HCT116 (cell line): ENCODE results near the gene IZUMO4.

ENCODE experiments used
- CTCF ChIP-seq, 3 experiments: fragments of 200-600 bp in 1 of 3; sonication (generic) in 1 of 3; IDR thresholded peaks in 2 of 3; conservative IDR thresholded peaks in 1 of 3; 2 replicates each; pipeline ENCODE4 v1.5.1; 2012 to 2017; ENCODE audit warnings: low read depth in 2 of 3, low read length in 2 of 3, antibody characterized with exemption in 1 of 3, borderline replicate concordance in 1 of 3, control low read depth in 1 of 3, mild to moderate bottlenecking in 1 of 3, mixed read lengths in 1 of 3, mixed run types in 1 of 3, moderate library complexity in 1 of 3; ENCODE audit not compliant: insufficient read depth in 1 of 3
- EZH2 ChIP-seq: fragments of 200-600 bp; sonication (generic); IDR thresholded peaks from 2 replicates; pipeline ENCODE4 v1.6.1; 2017; ENCODE audit warnings: antibody characterized with exemption, mixed run types
- POLR2A ChIP-seq: IDR thresholded peaks from 2 replicates; pipeline ENCODE4 v1.7.0; 2011; ENCODE audit warnings: borderline replicate concordance; ENCODE audit not compliant: insufficient read depth, insufficient read length; ENCODE audit errors: extremely low read depth
- POLR2AphosphoS5 ChIP-seq: IDR thresholded peaks from 2 replicates; pipeline ENCODE4 v1.6.1; 2011; ENCODE audit warnings: mild to moderate bottlenecking, low read depth, low read length, moderate library complexity
- RAD21 ChIP-seq: IDR thresholded peaks from 2 replicates; pipeline ENCODE4 v1.6.1; 2012; ENCODE audit warnings: low read depth, mild to moderate bottlenecking
- REST ChIP-seq: IDR thresholded peaks from 2 replicates; pipeline ENCODE4 v1.6.1; 2012; ENCODE audit warnings: low read depth
- SIN3A ChIP-seq: IDR thresholded peaks from 2 replicates; pipeline ENCODE4 v1.6.1; 2012; ENCODE audit warnings: low read depth
- SP1 ChIP-seq: IDR thresholded peaks from 2 replicates; pipeline ENCODE4 v1.6.1; 2012; ENCODE audit warnings: low read depth
- ZFX ChIP-seq: fragments of 450-650 bp; IDR thresholded peaks from 2 replicates; pipeline ENCODE4 v1.6.1; 2017

- TF ChIP-seq CTCF (IDR thresholded peaks at IDR 0.05 in 2 of 3, conservative IDR thresholded peaks at IDR 0.05 in 1 of 3; ENCODE audit: borderline replicate concordance in 1 of 3, insufficient read depth in 1 of 3, low read depth in 2 of 3, low read length in 2 of 3) (no peak), RAD21 (no peak), POLR2A (no peak), POLR2AphosphoS5 (no peak), SIN3A (no peak), SP1 (no peak), REST (no peak), EZH2 (no peak), ZFX (no peak)
Measured at GRCh38 chr19:2127758-2128157, 31.0 kb downstream of the IZUMO4 start.
